Measurements from ENCODE around the gene BACE2.
"Not testable (repeated sequence)": the region's sequence is repeated elsewhere in the genome, so short reads cannot be mapped to it uniquely, and the experiment has no call there.

The BACE2 gene

DNA sequence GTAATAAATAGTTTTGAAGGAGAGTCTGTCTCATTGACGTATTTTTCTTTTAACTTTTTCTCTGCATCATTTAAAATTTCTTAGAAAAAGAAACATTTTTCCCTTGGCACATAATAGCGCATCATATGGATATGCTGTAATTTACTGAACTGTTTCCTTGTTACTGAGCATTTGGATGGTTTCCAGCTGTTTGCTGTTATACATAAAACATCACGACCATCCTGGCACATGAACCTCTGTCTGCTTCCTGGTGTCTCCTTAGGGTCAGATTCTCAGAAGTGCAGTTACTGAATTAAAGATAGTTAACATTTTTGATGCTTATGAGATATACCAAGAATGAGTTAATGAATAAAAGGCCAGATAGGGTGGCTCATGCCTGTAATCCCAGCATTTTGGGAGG lies 67.2 kb downstream of the BACE2 start:
- DNase-seq (ENCODE audit: insufficient read length, low spot score) (no peak), FAIRE-seq (no peak)

- DNase-seq (ENCODE audit: insufficient read length, low spot score): no peak
- no peak for FAIRE-seq
Measured at GRCh38 chr21:41236352-41236973, 68.5 kb downstream of the BACE2 start.

GRCh38 chr21:41238081-41238796 lies 70.3 kb downstream of the BACE2 start:
- not testable (repeated sequence) for DNase-seq (ENCODE audit: insufficient read length, low spot score); FAIRE-seq

DNA sequence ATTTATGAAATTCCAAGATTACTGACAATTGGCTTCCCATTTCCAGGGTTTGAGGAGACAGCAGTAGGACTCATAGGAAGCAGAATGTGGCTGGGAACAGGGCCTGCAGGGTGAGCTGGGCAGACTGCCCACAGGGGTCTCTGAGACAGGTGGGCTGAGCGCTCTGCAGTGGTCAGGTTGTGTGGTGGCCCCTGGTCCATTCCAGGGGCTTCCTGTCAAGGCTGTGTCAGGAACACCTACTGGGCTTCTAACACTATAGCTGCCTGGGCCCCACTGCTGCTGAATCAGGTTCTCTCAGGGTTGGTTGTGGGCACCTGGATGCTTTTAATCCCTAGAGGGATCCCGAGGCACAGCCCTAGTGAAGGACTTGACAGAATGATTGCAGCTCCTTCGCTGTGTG lies 72.1 kb downstream of the BACE2 start:
- FAIRE-seq (no peak), DNase-seq (ENCODE audit: insufficient read length, low spot score) (no peak)

DNA sequence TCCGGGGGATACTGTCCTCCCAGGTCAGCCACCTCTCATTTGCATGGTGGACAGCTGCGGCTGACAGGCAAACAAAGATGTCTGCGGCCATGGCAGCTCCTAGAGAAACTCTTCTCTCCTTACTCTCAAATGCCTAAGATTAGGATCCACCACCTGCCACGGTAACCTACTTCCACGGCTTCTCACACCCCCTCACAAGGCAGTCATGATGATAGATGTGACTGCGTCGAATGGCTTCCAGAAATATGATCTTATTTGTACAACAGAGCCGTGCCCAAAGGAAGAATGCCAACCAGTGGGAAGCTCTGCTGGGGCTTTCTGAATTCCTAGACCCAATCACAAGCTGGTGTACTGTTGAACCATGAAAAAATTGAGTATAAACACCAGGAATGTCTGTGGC lies 73.4 kb downstream of the BACE2 start:
- DNase-seq (ENCODE audit: insufficient read length, low spot score): no peak
- no peak for FAIRE-seq

- FAIRE-seq (no peak), DNase-seq (ENCODE audit: insufficient read length, low spot score) (no peak)
Measured at GRCh38 chr21:41242238-41242829, 74.4 kb downstream of the BACE2 start.

DNA sequence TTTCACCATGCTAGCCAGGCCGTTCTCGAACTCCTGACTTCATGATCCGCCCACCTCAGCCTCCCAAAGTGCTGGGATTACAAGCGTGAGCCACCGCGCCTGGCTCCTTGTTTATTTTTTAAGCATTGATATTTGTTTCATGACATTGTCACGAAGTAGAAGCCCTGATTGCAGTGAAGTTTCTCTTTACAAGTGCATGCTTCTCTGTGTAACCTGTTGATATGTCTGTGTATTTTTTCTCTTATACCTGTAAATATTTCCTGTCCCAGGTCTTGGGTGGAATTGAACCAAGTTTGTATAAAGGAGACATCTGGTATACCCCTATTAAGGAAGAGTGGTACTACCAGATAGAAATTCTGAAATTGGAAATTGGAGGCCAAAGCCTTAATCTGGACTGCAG lies 75.1 kb downstream of the BACE2 start:
- no peak for DNase-seq (ENCODE audit: insufficient read length, low spot score)
- FAIRE-seq: no peak

DNA sequence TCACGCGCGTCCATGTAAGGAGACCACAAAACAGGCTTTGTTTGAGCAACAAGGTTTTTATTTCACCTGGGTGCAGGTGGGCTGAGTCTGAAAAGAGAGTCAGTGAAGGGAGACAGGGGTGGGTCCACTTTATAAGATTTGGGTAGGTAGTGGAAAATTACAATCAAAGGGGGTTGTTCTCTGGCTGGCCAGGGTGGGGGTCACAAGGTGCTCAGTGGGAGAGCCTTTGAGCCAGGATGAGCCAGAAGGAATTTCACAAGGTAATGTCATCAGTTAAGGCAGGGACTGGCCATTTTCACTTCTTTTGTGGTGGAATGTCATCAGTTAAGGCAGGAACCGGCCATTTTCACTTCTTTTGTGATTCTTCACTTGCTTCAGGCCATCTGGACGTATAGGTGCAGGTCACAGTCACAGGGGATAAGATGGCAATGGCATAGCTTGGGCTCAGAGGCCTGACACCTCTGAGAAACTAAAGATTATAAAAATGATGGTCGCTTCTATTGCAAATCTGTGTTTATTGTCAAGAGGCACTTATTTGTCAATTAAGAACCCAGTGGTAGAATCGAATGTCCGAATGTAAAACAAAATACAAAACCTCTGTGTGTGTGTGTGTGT lies 76.4 kb downstream of the BACE2 start:
- not testable (repeated sequence) for FAIRE-seq; DNase-seq (ENCODE audit: insufficient read length, low spot score)

GRCh38 chr21:41245509-41246135 lies 77.7 kb downstream of the BACE2 start:
- DNase-seq (ENCODE audit: insufficient read length, low spot score): no peak
- FAIRE-seq: no peak

DNA sequence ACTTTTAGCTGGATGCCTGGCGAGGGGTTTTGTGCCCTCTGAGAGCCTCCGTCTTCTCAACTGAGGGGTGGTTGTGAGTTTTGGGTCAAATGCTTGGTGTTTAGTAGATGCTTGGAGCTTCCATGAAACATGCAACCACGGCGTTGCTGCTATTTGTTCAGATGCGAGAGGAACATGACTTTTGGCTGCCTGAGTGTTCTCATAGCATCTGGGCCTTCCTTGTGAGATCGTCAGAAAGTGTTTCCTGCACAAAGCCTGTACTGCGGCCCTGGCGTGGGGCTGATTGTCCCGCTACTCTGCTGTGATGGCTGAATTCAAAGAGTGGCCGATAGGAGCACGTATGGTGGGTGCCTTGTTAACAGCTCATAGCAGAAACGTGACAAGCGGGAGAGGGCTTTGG lies 78.8 kb downstream of the BACE2 start:
- FAIRE-seq: no peak

DNA sequence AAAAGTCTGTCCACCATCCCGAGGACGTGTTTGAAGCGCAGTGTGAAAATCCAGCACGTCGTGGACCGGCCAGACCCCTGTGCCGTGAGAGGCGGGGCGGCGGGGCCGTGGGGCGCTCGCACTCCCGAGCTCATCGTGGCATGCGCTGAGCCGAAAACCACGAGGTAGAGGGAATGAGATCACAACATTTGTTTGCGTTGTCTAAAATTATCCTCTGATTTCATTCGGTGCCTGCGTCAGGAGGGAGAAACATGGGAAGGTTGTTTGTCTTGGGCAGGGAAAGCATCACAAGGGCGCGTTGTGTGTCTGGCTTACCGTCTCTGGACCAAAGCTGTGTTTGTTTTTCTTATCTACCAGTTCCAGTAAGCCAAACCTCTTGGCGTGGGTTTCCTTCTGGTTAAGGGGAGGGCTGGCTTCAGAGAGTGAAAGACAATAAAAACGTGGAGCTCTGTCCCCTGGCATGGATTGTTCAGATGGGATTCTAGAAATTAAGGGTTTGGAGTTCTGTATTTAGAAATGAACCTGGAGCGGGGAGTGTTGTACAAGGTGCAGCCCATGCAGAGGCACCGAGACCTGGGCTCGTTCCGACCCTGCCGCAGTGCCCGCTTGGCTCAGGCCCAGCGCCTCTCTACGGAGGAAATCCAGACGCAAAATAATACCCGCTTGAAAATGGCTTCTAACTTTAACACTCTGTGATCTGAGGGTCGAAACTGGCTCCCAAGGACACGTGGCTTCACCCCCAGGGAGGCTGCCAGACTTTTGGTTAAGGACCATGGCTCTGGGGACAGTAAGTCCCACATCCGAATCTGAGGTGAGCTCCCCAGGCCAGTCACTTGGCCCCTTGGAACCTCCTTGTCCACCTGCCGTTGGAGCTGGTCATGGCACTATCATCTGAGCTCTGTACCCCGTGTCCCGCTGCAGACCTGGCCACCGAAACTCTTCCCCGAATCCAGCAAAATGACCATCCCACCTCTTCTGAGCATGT lies 79.9 kb downstream of the BACE2 start:
- DNase-seq (ENCODE audit: insufficient read length, low spot score): no peak

More for the DNA sequence above, 78.8 kb downstream of the BACE2 start:
- DNase-seq (ENCODE audit: insufficient read length, low spot score): no peak

DNA sequence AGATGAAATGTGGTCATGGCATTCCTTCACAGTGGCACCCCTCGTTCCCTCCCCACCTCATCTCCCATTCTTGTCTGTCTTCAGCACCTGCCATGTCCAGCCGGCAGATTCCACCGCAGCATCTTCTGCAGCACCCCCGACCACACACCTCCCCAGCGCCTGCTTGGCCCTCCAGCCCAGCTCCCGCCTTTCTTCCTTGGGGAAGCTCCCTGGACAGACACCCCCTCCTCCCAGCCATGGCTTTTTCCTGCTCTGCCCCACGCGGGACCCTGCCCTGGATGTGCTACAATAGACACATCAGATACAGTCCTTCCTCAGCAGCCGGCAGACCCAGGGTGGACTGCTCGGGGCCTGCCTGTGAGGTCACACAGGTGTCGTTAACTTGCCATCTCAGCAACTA lies 81.5 kb downstream of the BACE2 start:
- no peak for FAIRE-seq

More for the DNA sequence above, 79.9 kb downstream of the BACE2 start:
- no peak for FAIRE-seq

GRCh38 chr21:41250519-41250918 lies 82.6 kb downstream of the BACE2 start:
- no peak for DNase-seq (ENCODE audit: insufficient read length, low spot score)
- no peak for FAIRE-seq

More for the DNA sequence above, 81.5 kb downstream of the BACE2 start:
- DNase-seq (ENCODE audit: insufficient read length, low spot score): no peak

DNA sequence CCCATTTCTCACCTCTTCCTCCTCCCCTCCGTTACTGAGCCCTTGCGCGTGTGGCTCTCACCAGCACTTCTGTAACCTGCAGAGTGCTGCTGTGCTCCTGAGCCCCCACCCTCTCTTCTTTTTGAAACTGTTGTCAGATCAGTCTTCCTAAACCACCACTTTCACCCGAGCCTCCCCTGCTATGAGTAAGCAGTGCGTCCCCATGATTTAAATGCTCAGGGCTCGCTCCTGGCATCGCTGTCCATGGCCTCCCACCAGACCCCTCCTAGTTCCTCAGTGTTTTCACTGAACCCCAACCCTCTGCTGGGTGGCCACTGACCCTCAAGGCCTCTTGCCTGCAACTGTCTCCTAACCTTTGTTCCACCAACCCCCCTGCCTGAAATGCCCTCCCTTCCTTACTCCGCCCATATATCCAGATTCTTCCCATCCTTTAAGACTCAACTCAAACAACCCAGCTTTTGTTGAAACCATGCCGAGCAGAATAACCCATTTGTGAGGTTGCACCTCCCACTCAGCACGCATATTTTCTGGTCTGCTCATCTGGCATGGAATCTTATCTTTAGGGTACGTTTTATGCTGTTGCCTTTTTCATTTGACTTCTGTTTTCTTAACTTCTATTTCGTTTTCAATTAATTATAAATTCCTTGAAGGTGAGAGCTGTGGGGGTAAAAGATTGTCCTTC lies 84.1 kb downstream of the BACE2 start:
- DNase-seq (ENCODE audit: insufficient read length, low spot score) (no peak), FAIRE-seq (no peak)

- DNase-seq (ENCODE audit: insufficient read length, low spot score) (no peak), FAIRE-seq (no peak)
Measured at GRCh38 chr21:41254090-41254700, 86.2 kb downstream of the BACE2 start.

DNA sequence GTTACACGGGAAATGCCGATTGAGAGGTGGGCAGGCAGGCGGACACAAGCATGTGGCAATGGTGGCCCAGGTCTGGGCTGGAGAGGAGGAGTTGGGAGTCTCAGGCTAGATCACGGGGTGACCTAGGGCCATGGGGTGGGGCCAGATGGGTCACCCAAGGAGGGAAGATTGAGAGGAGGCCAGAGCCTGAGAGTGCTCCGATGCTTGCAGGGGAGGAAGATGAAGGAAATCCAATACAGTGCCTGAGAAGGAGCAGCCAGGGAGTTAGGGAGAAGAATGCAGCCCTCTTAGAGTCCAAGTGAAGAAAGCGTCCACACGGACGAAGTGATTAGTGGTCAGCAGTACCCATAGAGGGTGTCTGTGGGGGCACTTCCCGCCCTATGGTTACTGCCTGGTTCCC lies 87.2 kb downstream of the BACE2 start:
- DNase-seq (ENCODE audit: insufficient read length, low spot score) (no peak), FAIRE-seq (no peak)

GRCh38 chr21:41256231-41256630 lies 88.3 kb downstream of the BACE2 start:
- DNase-seq (ENCODE audit: insufficient read length, low spot score); FAIRE-seq: not testable (repeated sequence)

DNA sequence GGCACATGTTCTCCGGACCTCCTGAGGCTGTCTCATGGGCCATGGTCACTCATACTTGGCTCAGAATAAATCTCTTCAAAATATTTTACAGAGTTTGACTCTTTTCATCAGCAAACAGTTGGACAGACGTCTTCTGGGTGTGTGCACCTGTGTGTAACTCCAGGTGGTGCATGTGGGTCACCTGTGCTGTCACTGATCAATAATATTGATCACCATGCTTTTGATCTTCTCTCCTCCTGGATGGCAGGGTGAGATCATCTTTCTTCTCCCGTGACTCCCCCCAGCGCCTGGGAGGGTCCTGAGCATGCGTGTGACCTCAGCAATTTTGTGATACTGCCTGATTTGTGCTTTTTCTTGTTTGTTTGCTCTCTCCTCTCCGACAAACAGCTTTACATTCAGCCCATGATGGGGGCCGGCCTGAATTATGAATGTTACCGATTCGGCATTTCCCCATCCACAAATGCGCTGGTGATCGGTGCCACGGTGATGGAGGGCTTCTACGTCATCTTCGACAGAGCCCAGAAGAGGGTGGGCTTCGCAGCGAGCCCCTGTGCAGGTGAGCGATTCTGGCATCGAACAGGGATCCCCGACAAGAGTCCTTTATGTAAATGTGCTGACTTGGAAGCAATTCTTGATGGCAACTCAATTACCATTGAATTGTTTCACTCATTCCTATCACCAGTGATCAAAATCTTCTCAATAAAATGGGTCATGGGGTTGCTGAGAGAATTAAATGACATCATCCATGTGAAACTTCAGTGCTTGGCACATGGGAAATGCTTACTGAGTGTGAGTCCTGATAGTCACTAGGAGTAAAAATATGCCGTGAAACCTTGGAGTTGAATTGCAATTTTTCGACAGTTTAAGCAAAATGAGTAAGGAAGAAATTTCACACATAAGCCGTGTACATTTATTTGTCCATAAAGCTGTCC lies 89.1 kb downstream of the BACE2 start:
- DNase-seq (ENCODE audit: insufficient read length, low spot score) (no peak), FAIRE-seq (no peak)
